Measurements from ENCODE around the gene MAN2A2.

Gene MAN2A2

DNA sequence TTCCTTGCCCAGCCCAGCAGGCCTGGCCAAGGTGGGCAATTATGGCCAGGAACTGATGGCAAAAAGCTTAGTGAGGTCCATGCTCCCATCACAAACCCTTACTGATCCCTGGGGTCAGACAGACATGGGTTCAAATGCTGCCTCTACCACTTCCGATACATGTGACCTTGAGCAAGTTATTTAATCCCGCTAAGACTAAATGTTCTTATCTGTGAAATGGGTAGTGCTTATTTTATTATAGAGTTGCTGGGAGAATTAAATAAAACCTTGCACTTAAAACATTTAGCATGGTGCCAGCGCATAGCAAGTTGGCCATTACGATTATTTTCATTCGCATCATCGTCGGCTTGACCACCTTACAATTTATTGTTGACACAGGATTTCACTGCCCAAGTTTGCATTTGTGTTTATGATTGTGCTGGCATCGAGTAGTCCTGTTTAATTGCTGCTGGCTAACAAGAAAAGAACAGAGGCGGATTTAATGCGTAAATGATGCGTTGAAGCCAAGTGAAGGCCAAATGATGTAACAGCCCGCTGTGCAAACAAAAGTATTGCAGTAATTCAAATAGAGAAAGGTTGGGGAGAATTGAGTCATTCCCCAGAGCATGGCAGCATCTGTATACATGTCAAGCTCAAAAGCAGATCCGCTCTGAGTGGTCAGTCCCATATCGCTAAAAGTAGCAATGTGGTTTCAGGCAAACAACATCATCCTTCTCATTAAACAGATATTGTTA lies 42.0 kb upstream of the MAN2A2 start:
- FAIRE-seq = no peak
- DNase-seq (ENCODE audit: insufficient read length, low spot score) = no peak
- TF ChIP-seq, protein P1, sequence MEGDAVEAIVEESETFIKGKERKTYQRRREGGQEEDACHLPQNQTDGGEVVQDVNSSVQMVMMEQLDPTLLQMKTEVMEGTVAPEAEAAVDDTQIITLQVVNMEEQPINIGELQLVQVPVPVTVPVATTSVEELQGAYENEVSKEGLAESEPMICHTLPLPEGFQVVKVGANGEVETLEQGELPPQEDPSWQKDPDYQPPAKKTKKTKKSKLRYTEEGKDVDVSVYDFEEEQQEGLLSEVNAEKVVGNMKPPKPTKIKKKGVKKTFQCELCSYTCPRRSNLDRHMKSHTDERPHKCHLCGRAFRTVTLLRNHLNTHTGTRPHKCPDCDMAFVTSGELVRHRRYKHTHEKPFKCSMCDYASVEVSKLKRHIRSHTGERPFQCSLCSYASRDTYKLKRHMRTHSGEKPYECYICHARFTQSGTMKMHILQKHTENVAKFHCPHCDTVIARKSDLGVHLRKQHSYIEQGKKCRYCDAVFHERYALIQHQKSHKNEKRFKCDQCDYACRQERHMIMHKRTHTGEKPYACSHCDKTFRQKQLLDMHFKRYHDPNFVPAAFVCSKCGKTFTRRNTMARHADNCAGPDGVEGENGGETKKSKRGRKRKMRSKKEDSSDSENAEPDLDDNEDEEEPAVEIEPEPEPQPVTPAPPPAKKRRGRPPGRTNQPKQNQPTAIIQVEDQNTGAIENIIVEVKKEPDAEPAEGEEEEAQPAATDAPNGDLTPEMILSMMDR (IDR thresholded peaks at IDR 0.05; ENCODE audit: insufficient read depth, missing control alignments) = no peak

DNA sequence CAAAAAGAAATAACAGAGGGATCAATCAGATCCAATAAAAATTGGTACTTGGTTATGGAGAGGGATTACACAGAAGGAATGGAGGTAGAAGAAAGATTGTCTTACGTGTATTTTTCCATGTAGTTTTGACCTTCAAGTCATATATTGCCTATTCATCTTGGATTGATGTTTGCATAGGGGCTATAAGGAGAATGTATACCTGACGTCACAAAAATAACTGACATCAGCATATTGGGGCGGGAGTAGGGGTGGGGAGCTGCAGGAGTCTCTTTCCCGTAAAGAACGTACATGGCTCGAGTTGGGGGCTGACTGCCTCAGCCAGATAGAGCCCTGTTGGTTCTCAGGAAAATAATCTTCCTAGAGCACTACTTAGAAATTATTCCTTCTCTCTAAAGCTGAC lies 40.6 kb upstream of the MAN2A2 start:
- TF ChIP-seq, protein P1 (IDR thresholded peaks at IDR 0.05; ENCODE audit: insufficient read depth, missing control alignments) = no peak
- DNase-seq (ENCODE audit: insufficient read length, low spot score) (no peak), FAIRE-seq (no peak)

DNA sequence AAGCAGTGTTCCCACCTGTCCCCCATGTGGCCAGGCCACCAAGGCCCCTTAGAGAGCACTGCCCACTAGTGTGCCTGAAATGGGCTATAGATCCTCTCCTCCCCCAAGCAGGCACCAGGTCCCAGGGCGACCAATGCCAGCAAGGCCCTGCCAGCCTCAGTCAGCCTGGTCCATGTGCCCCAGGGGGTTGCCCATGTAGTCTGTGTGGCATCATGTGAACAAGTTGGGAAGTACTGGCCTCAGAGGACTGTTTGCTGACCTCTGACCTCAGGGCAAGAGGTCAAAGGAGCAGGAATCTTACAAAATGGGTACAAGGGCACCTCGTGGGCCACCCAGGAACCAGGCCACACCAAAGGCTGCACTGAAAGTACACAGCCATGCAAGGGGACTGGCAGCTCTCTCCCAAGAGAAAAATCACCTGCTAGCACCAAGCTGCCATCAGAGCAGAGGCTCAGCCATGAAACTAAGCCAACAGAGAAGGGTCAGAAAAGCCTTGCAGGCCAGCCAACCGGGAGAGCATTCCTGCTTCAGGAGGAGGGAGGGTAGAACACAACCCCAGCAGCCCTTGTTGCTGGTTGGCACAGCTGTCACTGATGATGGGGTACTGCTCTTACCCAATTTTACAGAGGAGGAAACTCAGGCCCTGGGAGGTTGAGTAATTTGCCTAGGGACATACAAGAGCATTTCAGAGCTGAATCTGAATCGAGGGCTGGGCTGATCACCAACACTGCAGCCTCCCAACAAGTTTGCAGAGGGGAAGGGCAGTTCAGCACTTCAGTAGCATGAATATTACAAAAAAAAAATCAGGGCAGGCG lies 39.9 kb upstream of the MAN2A2 start:
- DNase-seq (ENCODE audit: insufficient read length, low spot score) (no peak), FAIRE-seq (no peak)
- TF ChIP-seq, protein P1 (IDR thresholded peaks at IDR 0.05; ENCODE audit: insufficient read depth, missing control alignments) = no peak

DNA sequence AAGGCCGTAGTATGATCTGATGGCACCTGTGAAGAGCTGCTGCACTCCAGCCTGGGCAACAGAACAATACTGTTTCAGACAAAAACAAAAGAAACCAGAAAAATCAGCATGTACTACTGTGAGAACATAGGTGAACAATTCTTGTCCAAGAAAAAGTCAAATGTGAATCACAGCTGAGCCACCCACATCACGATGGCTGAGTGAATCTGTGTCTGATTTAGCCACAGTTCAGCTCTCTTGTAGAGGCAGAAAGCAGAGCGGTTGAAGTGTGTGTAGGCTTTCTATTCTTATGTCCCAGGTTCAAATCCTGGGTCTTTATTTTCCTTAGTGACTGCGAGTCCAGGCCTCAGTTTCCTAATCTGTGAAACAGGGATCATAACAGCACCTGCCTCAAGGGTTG lies 39.1 kb upstream of the MAN2A2 start:
- no peak for FAIRE-seq

DNA sequence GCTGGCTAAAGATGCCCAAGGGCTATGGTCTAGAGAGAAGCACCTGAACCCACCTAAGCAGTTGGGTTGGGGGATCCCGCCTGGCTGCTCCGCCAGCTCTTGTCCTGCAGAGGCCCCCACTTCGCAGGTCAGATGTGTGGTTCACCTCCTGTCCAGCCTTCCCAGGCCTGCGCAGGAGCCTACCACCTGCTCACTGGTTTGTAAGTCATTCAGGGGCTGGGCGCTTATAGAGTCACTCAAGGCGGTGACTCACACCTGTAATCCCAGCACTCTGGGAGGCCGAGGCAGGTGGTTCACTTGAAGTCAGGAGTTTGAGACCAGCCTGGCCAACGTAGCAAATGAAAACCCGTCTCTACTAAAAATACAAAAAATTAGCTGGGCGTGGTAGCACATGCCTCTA lies 38.6 kb upstream of the MAN2A2 start:
- DNase-seq (ENCODE audit: insufficient read length, low spot score) (no peak), FAIRE-seq (no peak)
- TF ChIP-seq, protein P1 (IDR thresholded peaks at IDR 0.05; ENCODE audit: insufficient read depth, missing control alignments) = no peak

More for the DNA sequence above, 39.1 kb upstream of the MAN2A2 start:
- TF ChIP-seq, protein P1 (IDR thresholded peaks at IDR 0.05; ENCODE audit: insufficient read depth, missing control alignments) = no peak
- DNase-seq (ENCODE audit: insufficient read length, low spot score) = no peak

DNA sequence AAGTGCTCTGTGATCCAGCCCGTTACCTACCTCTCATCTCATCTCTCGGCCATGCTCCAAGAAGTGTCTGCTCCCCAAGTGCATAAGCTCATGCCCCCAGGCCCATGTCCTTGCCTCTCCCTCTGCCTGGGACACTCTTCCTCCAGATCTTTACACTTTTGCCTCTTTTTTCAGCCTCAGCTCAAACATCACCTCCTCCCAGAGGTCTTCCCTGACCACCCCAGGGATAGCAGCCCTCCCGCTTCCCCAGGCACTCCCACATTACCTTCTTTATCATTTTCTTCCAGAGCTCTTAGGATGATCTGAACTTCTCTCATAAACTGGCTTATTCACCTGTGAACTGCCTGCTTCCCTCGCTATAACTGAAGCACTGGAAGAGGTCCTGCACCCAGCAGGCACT lies 37.4 kb upstream of the MAN2A2 start:
- TF ChIP-seq, protein P1 (IDR thresholded peaks at IDR 0.05; ENCODE audit: insufficient read depth, missing control alignments) = no peak
- no peak for DNase-seq (ENCODE audit: insufficient read length, low spot score)
- no peak for FAIRE-seq

All from D721Med (cell line).